Measurements from ENCODE around the gene HSD17B14.
"Not testable (repeated sequence)": the region's sequence is repeated elsewhere in the genome, so short reads cannot be mapped to it uniquely, and the experiment has no call there.

- TF ChIP-seq EZH2 (IDR thresholded peaks at IDR 0.05; ENCODE audit: low read length, missing control alignments) = not testable (repeated sequence)
- TF ChIP-seq, protein P1, sequence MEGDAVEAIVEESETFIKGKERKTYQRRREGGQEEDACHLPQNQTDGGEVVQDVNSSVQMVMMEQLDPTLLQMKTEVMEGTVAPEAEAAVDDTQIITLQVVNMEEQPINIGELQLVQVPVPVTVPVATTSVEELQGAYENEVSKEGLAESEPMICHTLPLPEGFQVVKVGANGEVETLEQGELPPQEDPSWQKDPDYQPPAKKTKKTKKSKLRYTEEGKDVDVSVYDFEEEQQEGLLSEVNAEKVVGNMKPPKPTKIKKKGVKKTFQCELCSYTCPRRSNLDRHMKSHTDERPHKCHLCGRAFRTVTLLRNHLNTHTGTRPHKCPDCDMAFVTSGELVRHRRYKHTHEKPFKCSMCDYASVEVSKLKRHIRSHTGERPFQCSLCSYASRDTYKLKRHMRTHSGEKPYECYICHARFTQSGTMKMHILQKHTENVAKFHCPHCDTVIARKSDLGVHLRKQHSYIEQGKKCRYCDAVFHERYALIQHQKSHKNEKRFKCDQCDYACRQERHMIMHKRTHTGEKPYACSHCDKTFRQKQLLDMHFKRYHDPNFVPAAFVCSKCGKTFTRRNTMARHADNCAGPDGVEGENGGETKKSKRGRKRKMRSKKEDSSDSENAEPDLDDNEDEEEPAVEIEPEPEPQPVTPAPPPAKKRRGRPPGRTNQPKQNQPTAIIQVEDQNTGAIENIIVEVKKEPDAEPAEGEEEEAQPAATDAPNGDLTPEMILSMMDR (conservative IDR thresholded peaks at IDR 0.05 in 1 of 2, IDR thresholded peaks at IDR 0.05 in 1 of 2; ENCODE audit: low read depth in 1 of 2, low read length in 2 of 2) = not testable (repeated sequence)
Measured at GRCh38 chr19:48768171-48768753, 68.0 kb downstream of the HSD17B14 start.
